Raji (cell line): ENCODE data around the gene ABCG1.

ENCODE experiments used
- POLR2A ChIP-seq: IDR thresholded peaks from 2 replicates; pipeline ENCODE4 v1.6.1; 2011; ENCODE audit warnings: low read depth, low read length, control low read depth; ENCODE audit not compliant: insufficient read depth

ABCG1 gene

GRCh38 chr21:42202321-42202720 is 16.6 kb upstream of the ABCG1 start:
- TF ChIP-seq POLR2A: no peak

GRCh38 chr21:42203321-42203720 is 15.6 kb upstream of the ABCG1 start:
- no peak for TF ChIP-seq POLR2A

- TF ChIP-seq POLR2A: no peak
These were observed 15.0 kb upstream of the ABCG1 start for GRCh38 chr21:42203936-42204335.

- no peak for TF ChIP-seq POLR2A
These were observed 11.5 kb upstream of the ABCG1 start for GRCh38 chr21:42207426-42207825.

- TF ChIP-seq POLR2A: no peak
These were observed 10.9 kb upstream of the ABCG1 start for GRCh38 chr21:42208036-42208435.

- no peak for TF ChIP-seq POLR2A
These were observed 10.0 kb upstream of the ABCG1 start for GRCh38 chr21:42208801-42209490.

GRCh38 chr21:42209801-42210479 is 9.0 kb upstream of the ABCG1 start:
- no peak for TF ChIP-seq POLR2A

- TF ChIP-seq POLR2A: no peak
These were observed 6.7 kb upstream of the ABCG1 start for GRCh38 chr21:42212266-42212665.

- TF ChIP-seq POLR2A: no peak
These were observed 5.7 kb upstream of the ABCG1 start for GRCh38 chr21:42213082-42213774.

- TF ChIP-seq POLR2A: no peak
These were observed 4.7 kb upstream of the ABCG1 start for GRCh38 chr21:42214081-42214750.

GRCh38 chr21:42214921-42215320 is 4.0 kb upstream of the ABCG1 start:
- no peak for TF ChIP-seq POLR2A

- TF ChIP-seq POLR2A: no peak
These were observed 2.8 kb upstream of the ABCG1 start for GRCh38 chr21:42215942-42216725.

GRCh38 chr21:42216726-42217572 is 2.0 kb upstream of the ABCG1 start:
- TF ChIP-seq POLR2A: no peak

GRCh38 chr21:42219606-42220137 is 732 bp downstream of the ABCG1 start:
- no peak for TF ChIP-seq POLR2A
